Smooth muscle cell of the umbilical artery (primary cell): ENCODE data around the gene PLEKHA3. TPM values are rescaled to one million over a fixed set of nuclear protein-coding genes. Genes with fewer than 3 reads are reported as not detected.

Experiments used
- total RNA-seq: library from RNA; depleted of rRNA; stranded (reverse); fragments of >200 nt; gene quantifications from 2 replicates; pipeline ENCODE4 v1.2.3, GENCODE V29; 2014

The PLEKHA3 gene
- 9.2 and 36.1 TPM in 2 replicates for total RNA-seq

GRCh38 chr2:178480227-178481181 is at the start of gene PLEKHA3:
TSS of gene PLEKHA3 (plus strand) at chr2:178480457. CDS start at chr2:178480870, 413 bp downstream.

DNA sequence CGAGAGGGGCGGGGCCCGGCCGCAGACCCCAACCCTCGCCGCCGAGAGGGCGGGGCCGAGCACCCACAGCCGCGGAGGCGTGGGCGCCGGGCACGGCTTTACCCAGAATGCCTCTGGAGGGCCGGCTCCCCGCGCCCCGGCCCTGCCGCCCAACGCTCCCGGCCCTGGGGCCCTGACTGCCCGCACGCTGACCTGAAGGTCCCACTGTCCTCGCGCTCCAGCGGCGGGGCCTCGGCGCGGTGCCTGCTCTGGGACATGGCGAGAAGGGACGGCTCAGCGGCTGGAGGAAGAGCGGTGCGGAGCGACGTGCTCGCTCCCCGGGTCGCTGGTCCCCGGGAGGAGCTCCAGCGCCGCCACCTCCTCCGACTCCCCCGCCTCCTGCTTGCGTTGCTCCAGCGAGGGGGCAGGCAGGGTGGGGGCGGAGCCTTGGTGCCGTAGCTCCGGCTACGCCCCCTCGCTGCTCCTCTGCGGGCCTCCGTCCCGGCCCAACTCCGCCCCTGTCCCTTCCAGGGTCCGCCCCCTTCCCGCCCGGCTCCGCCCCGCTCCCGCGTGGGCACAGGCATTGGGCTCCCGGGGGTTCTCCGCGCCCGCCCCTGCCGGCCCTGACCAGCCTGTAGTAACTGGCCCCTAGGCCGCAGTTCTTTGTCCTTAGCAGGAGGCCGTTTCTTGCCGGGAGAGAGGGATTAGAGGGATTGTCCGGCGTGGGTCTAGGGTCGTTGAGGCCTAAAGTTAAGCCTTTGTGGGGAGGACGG is 29.3 kb upstream of the PLEKHA3 start, which contains the start of the genes PJVK and PRKRA:
Gene PJVK, plus strand, starts transcription at position 605 of the 752 bp plus-strand sequence. CDS start 2,032 bp downstream, outside the sequence.
Gene PRKRA, minus strand, starts transcription at position 402 of the 752 bp plus-strand sequence. Its CDS starts 145 bp downstream, at position 257.

DNA sequence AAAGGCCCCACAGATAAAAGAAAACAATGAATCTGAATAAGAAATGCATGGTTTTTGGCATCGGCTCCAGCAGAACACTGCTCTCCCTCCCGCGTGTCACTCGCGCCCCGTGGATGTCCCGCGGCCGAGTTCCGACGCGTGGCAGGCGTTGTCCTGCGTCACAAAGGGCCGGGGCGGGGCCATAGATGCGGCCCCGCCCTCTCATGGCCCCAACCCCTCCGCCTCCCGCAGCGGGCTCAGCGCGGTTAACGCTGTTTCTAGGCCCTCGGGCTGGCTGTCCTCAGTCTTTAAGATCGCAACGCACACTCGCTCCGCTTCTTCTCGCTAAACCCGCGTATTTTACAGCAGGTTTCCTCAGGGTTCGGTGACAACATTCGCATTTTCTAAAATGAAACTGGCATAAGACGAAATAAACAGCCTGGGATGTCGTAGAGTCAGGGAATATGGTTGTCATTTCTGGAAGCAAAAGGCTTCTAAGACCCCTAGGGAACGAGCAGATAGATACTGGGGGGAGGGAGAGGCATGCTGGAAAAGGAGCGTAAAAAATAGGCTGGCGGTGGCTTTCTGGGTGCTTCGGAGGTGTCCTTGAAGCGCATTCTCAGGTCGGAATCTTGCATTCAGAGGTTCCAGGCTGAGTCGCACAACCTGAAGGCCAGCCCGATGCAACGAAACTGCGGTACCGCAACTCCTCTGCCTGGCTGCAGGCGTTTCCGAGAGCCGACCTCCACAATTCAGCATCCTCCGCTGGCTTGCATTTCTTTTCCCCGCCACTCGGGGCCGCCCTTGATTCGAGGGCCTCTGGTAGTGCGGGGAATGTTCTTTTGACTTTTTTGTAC is 1.6 kb upstream of the PLEKHA3 start, which contains the start of gene FKBP7:
Gene FKBP7, minus strand, starts transcription at position 162 of the 836 bp plus-strand sequence. Its CDS starts 101 bp downstream, at position 61.

Other genes starting within 250 kb of the PLEKHA3 start
- gene PRKRA, start 29.3 kb upstream of the PLEKHA3 start, total RNA-seq, result 44.8 and 57.2 TPM in 2 replicates
- 1.8 and 2.1 TPM in 2 replicates for gene PJVK, start 29.1 kb upstream of the PLEKHA3 start, total RNA-seq
- gene FKBP7, start 1.9 kb upstream of the PLEKHA3 start, total RNA-seq, result 76.0 and 116 TPM in 2 replicates